Ovary (tissue), 9 donors: ENCODE results near the gene ABCF3. TPM values are rescaled to one million over a fixed set of nuclear protein-coding genes. Genes with fewer than 3 reads are reported as not detected.

Experiments used
- DNase-seq, 5 donors: peaks; one replicate each; pipeline ENCODE4 v3.0.0-alpha.2; 2019 to 2020
- H3K27ac ChIP-seq, 2 donors: fragments of 200-600 bp; one replicate each; pipeline versions ENCODE4 v1.5.1 to v1.8.0; 2019 to 2022
- H3K27me3 ChIP-seq: fragments of 200-600 bp; one replicate; pipeline ENCODE4 v1.8.0; 2022
- H3K36me3 ChIP-seq: fragments of 200-600 bp; sonication (generic); one replicate; pipeline ENCODE4 v1.5.1; 2019
- H3K4me1 ChIP-seq: one replicate; pipeline ENCODE4 v1.8.1; 2013; ENCODE audit warnings: mild to moderate bottlenecking, moderate library complexity; ENCODE audit not compliant: insufficient read depth
- H3K4me3 ChIP-seq: fragments of 200-600 bp; sonication (generic); one replicate; pipeline ENCODE4 v1.5.1; 2017
- H3K9me3 ChIP-seq, 2 donors: fragments of 200-600 bp in 1 of 2; sonication (generic) in 1 of 2; one replicate each; pipeline versions ENCODE4 v1.5.1 to v1.8.1; 2013 to 2019; ENCODE audit warnings: mild to moderate bottlenecking in 1 of 2, moderate library complexity in 1 of 2
- EP300 ChIP-seq: sonication (generic); formaldehyde crosslinking; IDR thresholded peaks from one replicate; pipeline ENCODE4 v1.6.1; 2017; ENCODE audit warnings: antibody characterized with exemption
- POLR2A ChIP-seq: fragments of 450-650 bp; IDR thresholded peaks from one replicate; pipeline ENCODE4 v1.6.1; 2017; ENCODE audit warnings: antibody characterized with exemption, mild to moderate bottlenecking, moderate library complexity
- WGBS, 3 donors: extraction: QIAGEN DNeasy Blood & Tissue Kit in 1 of 3; methylation state at CpG; one replicate each; pipeline versions ENCODE4 v1.1.5 to v1.1.7; 2013 to 2017; 5-methylcytosine and 5-hydroxymethylcytosine counted together
- intact Hi-C, 4 donors: fragments of 100-400 bp; cut with DNase I; formaldehyde crosslinking; loops; one replicate each; pipeline versions ENCODE4 v1.11.0 to v1.15.1; 2022 to 2023
- polyA plus RNA-seq, 2 donors: library from polyadenylated mRNA; stranded (reverse); fragments of 200-250 nt in 1 of 2; fragments of 350-450 nt in 1 of 2; fragmentation: Illumina TruSeq in 1 of 2; extraction: RNeasy Lipid Tissue Mini Kit (QIAGEN cat#74804) in 1 of 2; gene quantifications; one replicate each; pipeline ENCODE4 v1.2.3, GENCODE V29; 2013 to 2014
- total RNA-seq, 7 donors: library from RNA; depleted of rRNA in 2 of 7; stranded (reverse); fragments of >200 nt in 2 of 7; fragmentation: NEBNext Ultra II Directional in 3 of 7; extraction: Animal tissue kit (Norgen Biotek cat#: 25700) in 3 of 7; gene quantifications; one replicate each; pipeline versions ENCODE4 v1.1.0 to v1.2.4, GENCODE V29; 2016 to 2023
- TF ChIP-seq, protein P1 (sequence below), 3 donors: fragments of 450-650 bp in 2 of 3; fragments of 200-600 bp in 1 of 3; IDR thresholded peaks; one replicate each; pipeline versions ENCODE4 v1.5.1 to v1.8.0; 2016 to 2022; ENCODE audit warnings: antibody characterized with exemption in 3 of 3, mild to moderate bottlenecking in 1 of 3
- donor health status: DM: no; HTN: no; CAD: no; lungs with moderate emphysema.
- donor health status: DM: no; HTN: no; CAD: no.
- donor health status: Bipolar disorder and iron deficiency.
- donor health status: DM: yes; HTN: yes; CAD: no.
- donor health status: DM: no; HTN: no; CAD: no.
- donor health status: DM: yes; HTN: yes; CAD: no.

The ABCF3 gene
- total and polyA plus RNA-seq, 9 donors = 30.2 to 82.0 (median 58.2) TPM

GRCh38 chr3:184172681-184173373 is 13.2 kb upstream of the ABCF3 start:
- WGBS, 3 donors = 71 to 79% (median 77%) methylated on average over 5 of the region's 5 CpGs
- no peak for DNase-seq
- peaks cover 7% of the 10 kb centered on the region for H3K4me1 ChIP-seq
- H3K36me3 ChIP-seq = no peaks in the 10 kb centered on the region
- TF ChIP-seq, protein P1, sequence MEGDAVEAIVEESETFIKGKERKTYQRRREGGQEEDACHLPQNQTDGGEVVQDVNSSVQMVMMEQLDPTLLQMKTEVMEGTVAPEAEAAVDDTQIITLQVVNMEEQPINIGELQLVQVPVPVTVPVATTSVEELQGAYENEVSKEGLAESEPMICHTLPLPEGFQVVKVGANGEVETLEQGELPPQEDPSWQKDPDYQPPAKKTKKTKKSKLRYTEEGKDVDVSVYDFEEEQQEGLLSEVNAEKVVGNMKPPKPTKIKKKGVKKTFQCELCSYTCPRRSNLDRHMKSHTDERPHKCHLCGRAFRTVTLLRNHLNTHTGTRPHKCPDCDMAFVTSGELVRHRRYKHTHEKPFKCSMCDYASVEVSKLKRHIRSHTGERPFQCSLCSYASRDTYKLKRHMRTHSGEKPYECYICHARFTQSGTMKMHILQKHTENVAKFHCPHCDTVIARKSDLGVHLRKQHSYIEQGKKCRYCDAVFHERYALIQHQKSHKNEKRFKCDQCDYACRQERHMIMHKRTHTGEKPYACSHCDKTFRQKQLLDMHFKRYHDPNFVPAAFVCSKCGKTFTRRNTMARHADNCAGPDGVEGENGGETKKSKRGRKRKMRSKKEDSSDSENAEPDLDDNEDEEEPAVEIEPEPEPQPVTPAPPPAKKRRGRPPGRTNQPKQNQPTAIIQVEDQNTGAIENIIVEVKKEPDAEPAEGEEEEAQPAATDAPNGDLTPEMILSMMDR (IDR thresholded peaks at IDR 0.05) = no peak
- no peak for TF ChIP-seq POLR2A
- no peak for TF ChIP-seq EP300
- no peak overlapping the region for H3K4me3 ChIP-seq
- H3K27me3 ChIP-seq = no peaks in the 10 kb centered on the region
- H3K9me3 ChIP-seq = no peaks in the 10 kb centered on the region
- intact Hi-C loops = no loop called here
- H3K27ac ChIP-seq = no peak overlapping the region

DNA sequence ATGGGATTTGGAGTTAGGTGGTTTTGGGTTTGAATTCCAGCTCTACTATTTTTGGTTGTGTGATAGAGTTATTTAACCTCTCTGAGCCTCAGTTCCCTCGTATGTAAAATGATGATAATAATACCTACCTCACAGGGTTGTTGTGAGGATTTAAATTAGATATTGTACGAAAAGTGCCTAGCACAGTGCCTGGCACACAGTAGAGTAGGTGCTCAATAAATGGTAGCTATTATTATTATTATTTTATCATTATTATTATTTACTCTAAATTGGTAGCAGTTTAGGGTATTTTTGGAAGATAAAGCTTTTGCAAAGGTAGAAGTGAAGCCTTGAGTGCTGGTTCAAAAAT is 12.7 kb upstream of the ABCF3 start:
- Histone ChIP-seq H3K4me3 (no peak overlapping the region), H3K9me3 (no peaks in the 10 kb centered on the region), H3K27ac (no peak overlapping the region), H3K36me3 (no peaks in the 10 kb centered on the region), H3K27me3 (no peaks in the 10 kb centered on the region), H3K4me1 (peaks cover 7% of the 10 kb centered on the region)
- no peak for DNase-seq
- no peak for TF ChIP-seq EP300
- TF ChIP-seq, protein P1 (IDR thresholded peaks at IDR 0.05) = no peak
- intact Hi-C loops = no loop called here
- WGBS, 3 donors = 81 to 85% (median 82%) methylated on average over 2 of the region's 2 CpGs

- Histone ChIP-seq H3K9me3 (no peaks in the 10 kb centered on the region), H3K27ac (no peak overlapping the region), H3K4me3 (no peak overlapping the region), H3K4me1 (peaks cover 7% of the 10 kb centered on the region), H3K27me3 (no peaks in the 10 kb centered on the region), H3K36me3 (no peaks in the 10 kb centered on the region)
- TF ChIP-seq POLR2A (no peak), EP300 (no peak)
- TF ChIP-seq, protein P1 (IDR thresholded peaks at IDR 0.05) = no peak
- intact Hi-C loops = no loop called here
- 13 to 16% (median 15%) methylated on average over 4 of the region's 4 CpGs for WGBS, 3 donors
- no peak for DNase-seq
Measured at GRCh38 chr3:184174284-184174645, 11.7 kb upstream of the ABCF3 start.

DNA sequence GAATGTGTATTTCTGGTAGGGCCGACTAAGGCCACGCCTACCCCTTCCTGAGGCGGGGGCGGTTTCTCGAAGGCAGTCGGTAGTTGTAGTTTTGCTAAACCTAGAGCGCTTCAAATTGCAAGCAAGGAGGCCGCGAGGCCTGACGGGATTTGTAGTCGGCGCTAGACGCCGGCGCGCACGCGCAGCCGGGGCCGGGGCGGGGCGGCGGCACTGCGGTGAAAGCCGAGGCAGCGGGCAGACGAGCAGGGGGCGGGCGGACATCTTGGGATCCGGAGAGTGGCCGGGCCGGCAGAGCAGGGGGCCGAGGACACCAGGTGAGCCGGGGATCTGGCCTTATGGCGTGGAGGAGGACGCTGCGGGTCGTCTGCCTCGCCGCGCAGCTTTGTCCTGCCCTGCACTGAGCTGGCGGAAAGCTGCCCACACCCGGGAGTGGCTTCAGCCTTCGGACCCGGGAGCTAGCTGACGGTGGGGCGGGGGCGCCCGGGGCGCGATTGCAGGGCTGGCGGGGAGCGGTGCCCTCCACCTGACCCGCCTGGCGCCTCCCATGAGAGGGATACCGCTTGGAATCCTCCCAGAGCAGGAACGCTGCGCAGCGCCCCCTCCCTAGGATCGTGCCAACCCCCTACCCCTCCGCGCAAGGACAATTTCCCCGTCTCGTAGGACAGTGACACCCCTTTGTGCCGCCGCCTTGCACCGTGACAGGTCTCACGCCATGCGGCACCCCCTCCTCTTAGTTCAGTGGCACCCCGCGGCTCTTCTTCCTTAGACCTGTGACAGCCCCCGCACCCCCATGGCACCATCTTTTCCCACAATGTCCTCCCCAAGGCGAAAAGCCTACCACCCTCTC is 11.1 kb upstream of the ABCF3 start, which contains the start of gene AP2M1:
Gene AP2M1, plus strand, starts transcription at position 210 of the 847 bp plus-strand sequence. CDS start 2,139 bp downstream, outside the sequence.
- H3K9me3 ChIP-seq = no peaks in the 10 kb centered on the region
- H3K27ac ChIP-seq = peak within 1 kb of the TSS; percentile 74 to 83
- TF ChIP-seq POLR2A (peak; percentile 70), EP300 (no peak)
- TF ChIP-seq, protein P1 (IDR thresholded peaks at IDR 0.05) = no peak
- peaks cover 7% of the 10 kb centered on the region for H3K4me1 ChIP-seq
- no peaks in the 10 kb centered on the region for H3K27me3 ChIP-seq
- DNase-seq = peak; percentile 97 to 99 (median 98)
- H3K36me3 ChIP-seq = no peaks in the 10 kb centered on the region
- intact Hi-C loops = no loop called here
- WGBS, 3 donors = 0 to 1% (median 0%) methylated on average over 53 to 73 of the region's 73 CpGs
- H3K4me3 ChIP-seq = peak within 1 kb of the TSS; percentile 72
